Measurements from ENCODE around the gene MYL7.
"Not testable (repeated sequence)": the region's sequence is repeated elsewhere in the genome, so short reads cannot be mapped to it uniquely, and the experiment has no call there.

MYL7 gene

GRCh38 chr7:44128721-44129582 is 12.2 kb downstream of the MYL7 start:
- no peak for DNase-seq

DNA sequence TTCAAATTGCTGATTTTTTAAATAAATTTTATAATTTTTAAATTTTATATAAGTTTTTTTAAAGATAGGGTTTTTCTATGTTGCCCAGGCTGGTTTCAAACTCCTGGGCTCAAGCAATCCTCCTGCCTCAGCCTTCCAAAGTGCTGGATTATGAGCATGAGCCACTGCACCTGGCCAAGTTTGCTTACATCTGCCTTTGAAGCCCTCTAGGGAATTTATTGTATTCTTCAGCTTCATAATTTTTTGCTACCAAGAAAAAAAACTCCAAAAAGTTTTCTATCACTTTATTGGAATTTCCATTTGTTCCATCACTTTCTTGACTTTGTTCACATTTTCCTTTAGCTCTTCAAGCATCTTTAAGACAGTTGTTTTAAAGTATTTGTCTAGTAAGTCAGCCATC is 14.0 kb downstream of the MYL7 start:
- DNase-seq: no peak

DNA sequence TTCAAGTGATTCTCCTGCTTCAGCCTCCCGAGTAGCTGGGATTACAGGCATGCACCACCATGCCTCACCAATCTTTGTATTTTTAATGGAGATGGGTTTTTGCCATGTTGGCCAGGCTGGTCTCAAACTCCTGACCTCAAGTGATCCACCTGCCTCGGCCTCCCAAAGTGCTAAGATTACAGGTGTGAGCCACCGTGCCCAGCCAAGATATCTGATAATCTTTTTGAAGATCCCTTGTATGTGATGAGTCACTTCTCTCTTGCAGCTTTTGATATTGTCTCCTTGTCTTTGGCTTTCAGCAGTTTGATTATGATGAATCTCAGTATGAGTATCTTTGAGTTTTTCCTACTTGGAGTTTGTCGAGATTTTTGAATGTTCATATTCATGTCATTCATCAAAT is 14.6 kb downstream of the MYL7 start:
- not testable (repeated sequence) for DNase-seq

DNA sequence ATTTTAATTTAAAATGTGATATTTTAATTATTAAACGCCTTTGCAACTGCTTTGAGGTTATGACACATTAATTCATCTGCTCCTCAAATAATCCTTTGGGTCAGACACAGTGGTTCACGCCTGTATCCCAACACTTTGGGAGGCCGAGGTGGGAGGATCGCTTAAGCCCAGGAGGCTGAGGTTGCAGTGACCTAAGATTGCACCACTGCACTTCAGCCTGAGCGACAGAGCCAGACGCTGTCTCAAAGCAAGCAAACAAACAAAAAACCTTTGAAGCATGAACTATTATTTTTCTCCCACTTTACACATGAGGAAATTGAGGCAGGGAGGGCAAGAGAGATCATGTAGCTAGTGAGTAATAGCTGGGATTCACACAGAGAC is 16.3 kb downstream of the MYL7 start:
- no peak for DNase-seq

DNA sequence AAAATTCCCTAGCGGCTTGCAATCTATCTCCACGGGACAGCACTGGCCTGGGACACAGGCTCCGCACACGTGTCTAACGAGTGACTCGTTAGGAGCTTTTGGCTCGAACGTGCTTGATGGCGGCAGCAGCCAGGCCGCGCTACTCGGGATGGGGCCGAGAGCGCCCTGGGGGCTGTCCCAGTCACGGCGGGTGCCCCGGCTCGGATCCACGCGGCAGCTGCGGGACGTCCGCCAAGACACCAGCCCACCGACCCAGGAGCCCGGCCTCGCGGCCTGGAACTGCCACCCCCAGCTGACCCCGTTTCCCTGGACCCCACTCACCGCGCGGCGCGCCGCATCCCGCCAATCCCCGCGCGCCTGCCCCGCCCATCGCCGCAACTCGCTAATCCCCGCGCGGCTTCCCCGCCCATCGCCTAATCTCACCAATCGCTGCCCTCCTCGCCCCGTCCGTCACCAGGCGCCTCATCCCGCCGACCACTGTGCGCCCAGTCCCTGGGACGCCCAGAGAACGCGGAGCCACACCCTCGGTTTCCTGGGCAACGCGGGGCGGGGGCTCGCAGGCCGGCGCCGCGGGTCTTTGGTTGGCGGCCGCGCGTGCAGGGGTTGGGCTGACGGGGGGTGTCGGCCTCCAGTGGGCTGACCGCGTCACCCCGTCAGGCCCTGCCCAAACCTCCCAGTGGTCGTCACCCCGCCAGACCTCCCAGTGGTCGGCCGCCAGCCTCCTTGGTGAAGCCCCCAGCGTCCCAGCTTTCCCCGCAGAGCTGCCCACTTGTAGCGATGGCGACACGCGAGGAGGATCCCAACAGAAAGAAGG is 17.7 kb downstream of the MYL7 start, which contains the start of gene POLD2:
POLD2 (minus strand) TSS at position 359 of the 814 bp plus-strand sequence. CDS start 1,495 bp downstream, outside the sequence.
- DNase-seq: peak; percentile 96

GRCh38 chr7:44122529-44122928 is 18.6 kb downstream of the MYL7 start:
- DNase-seq: no peak

GRCh38 chr7:44121761-44122420 is 19.2 kb downstream of the MYL7 start:
- DNase-seq: no peak

- no peak for DNase-seq
Observed at GRCh38 chr7:44120395-44120794, 20.7 kb downstream of the MYL7 start.

GRCh38 chr7:44119829-44120380 is 21.2 kb downstream of the MYL7 start:
- DNase-seq: no peak

DNA sequence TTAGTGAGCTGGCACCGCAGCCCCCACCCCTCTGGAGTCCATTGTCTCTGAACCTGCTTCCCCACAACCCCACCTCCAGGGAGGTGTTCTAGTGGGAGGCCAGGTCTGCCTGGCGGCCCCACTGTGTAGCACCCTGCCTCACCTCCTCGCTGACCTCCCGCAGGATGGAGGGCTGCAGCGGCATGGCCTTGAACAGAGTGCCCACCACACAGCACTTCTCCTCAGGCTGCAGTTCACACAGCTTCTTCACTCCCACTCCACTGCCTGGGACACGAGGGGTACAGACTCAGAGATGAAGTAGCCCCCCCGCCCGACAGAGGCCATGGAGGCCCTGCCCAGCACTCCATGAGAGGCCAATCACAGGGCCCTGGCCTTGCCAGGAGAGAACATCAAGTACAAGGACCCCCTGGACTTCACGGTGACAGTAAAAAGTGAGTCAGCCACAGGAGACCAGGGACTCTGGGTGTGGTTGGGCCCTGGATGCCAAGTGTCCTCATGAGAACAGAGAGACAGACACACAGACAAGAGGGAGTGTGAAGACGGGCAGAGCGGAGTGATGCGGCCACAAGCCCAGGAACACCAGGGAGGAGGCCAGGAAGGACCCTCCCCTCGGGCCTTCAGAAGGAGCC is 23.2 kb downstream of the MYL7 start:
- DNase-seq: no peak

GRCh38 chr7:44116789-44117666 is 24.1 kb downstream of the MYL7 start:
- DNase-seq: no peak

- DNase-seq: no peak
Observed at GRCh38 chr7:44116087-44116788, 24.9 kb downstream of the MYL7 start.

- DNase-seq: no peak
Observed at GRCh38 chr7:44114586-44115310, 26.4 kb downstream of the MYL7 start.

- no peak for DNase-seq
Observed at GRCh38 chr7:44113764-44114354, 27.3 kb downstream of the MYL7 start.

DNA sequence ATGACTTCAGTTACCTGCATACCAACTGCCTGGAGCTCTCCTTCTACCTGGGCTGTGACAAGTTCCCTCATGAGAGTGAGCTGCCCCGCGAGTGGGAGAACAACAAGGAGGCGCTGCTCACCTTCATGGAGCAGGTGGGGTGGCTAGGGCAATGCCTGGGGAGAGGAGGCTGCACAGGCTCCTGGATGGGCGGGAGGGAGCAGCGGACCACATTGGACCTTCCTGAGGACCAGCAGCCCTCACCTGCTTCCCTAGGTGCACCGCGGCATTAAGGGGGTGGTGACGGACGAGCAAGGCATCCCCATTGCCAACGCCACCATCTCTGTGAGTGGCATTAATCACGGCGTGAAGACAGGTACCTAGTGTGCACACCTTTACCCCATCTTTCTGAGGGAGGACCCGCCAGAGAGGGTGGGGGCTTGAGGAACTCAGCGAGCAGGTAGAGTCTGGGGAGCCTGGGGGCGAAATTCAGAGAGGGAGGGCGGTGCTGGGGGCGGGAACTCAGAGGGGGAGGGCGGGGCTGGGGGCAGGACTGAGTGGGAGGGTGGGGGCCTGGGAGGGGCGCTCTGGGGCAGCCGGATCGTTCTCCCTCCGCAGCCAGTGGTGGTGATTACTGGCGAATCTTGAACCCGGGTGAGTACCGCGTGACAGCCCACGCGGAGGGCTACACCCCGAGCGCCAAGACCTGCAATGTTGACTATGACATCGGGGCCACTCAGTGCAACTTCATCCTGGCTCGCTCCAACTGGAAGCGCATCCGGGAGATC is 28.0 kb downstream of the MYL7 start:
- DNase-seq: no peak

DNA sequence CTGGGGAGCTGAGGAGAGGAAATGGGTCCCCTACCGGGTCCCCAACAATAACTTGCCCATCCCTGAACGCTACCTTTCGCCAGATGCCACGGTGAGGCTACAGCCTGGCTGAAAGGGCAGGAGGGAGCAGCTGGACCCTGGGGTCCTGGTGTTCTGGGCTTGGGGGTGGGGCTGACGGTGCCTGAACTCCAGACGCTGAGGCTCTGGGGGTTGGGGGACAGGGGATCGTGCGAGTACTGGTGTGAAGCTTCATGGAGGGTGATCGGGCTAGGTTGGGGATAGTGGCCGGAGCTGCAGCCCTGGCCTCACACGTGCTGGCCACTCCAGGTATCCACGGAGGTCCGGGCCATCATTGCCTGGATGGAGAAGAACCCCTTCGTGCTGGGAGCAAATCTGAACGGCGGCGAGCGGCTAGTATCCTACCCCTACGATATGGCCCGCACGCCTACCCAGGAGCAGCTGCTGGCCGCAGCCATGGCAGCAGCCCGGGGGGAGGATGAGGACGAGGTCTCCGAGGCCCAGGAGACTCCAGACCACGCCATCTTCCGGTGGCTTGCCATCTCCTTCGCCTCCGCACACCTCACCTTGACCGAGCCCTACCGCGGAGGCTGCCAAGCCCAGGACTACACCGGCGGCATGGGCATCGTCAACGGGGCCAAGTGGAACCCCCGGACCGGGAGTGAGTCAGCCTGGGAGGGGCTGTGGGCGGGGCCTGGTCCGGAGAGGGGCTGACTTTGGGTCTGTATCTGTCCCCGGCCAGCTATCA is 28.7 kb downstream of the MYL7 start:
- no peak for DNase-seq

- DNase-seq: no peak
Observed at GRCh38 chr7:44111761-44112160, 29.4 kb downstream of the MYL7 start.
